PFSK-1 (cell line): ENCODE results near the gene ZCWPW1. TPM values are rescaled to one million over a fixed set of nuclear protein-coding genes. Genes with fewer than 3 reads are reported as not detected.

ENCODE experiments used
- FOXP2 ChIP-seq: optimal IDR thresholded peaks from 2 replicates; pipeline ENCODE3; 2011; ENCODE audit warnings: borderline replicate concordance, control low read depth, inconsistent platforms; ENCODE audit not compliant: insufficient read depth; ENCODE audit errors: extremely low read length, extremely low read depth
- POLR2AphosphoS5 ChIP-seq: IDR thresholded peaks from 2 replicates; pipeline ENCODE4 v1.6.1; 2012; ENCODE audit warnings: low read depth, mild to moderate bottlenecking, control low read depth, low read length, moderate library complexity
- SIN3A ChIP-seq: IDR thresholded peaks from 2 replicates; pipeline ENCODE4 v1.6.1; 2012; ENCODE audit warnings: mild to moderate bottlenecking, low read length, moderate library complexity, borderline replicate concordance; ENCODE audit not compliant: insufficient read depth
- TAF1 ChIP-seq: IDR thresholded peaks from 2 replicates; pipeline ENCODE4 v1.6.1; 2012; ENCODE audit warnings: low read length, control low read depth, borderline replicate concordance; ENCODE audit not compliant: insufficient read depth
- polyA plus RNA-seq: library from polyadenylated mRNA; unstranded; fragments of >200 nt; gene quantifications from one replicate; pipeline ENCODE4 v1.2.1, GENCODE V29; 2012; ENCODE audit warnings: low read depth, missing spikeins; ENCODE audit not compliant: insufficient read length
- TF ChIP-seq, protein P1 (sequence below), 2 experiments: IDR thresholded peaks; 2 replicates each; pipeline versions ENCODE4 v1.6.1 to v1.8.0; 2011 to 2012; ENCODE audit warnings: low read depth in 2 of 2, low read length in 2 of 2, control low read depth in 1 of 2, inconsistent platforms in 1 of 2, mild to moderate bottlenecking in 1 of 2, moderate library complexity in 1 of 2; ENCODE audit not compliant: insufficient read depth in 1 of 2

The ZCWPW1 gene, protein sequence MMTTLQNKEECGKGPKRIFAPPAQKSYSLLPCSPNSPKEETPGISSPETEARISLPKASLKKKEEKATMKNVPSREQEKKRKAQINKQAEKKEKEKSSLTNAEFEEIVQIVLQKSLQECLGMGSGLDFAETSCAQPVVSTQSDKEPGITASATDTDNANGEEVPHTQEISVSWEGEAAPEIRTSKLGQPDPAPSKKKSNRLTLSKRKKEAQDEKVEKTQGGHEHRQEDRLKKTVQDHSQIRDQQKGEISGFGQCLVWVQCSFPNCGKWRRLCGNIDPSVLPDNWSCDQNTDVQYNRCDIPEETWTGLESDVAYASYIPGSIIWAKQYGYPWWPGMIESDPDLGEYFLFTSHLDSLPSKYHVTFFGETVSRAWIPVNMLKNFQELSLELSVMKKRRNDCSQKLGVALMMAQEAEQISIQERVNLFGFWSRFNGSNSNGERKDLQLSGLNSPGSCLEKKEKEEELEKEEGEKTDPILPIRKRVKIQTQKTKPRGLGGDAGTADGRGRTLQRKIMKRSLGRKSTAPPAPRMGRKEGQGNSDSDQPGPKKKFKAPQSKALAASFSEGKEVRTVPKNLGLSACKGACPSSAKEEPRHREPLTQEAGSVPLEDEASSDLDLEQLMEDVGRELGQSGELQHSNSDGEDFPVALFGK
- polyA plus RNA-seq = 2.6 TPM

DNA sequence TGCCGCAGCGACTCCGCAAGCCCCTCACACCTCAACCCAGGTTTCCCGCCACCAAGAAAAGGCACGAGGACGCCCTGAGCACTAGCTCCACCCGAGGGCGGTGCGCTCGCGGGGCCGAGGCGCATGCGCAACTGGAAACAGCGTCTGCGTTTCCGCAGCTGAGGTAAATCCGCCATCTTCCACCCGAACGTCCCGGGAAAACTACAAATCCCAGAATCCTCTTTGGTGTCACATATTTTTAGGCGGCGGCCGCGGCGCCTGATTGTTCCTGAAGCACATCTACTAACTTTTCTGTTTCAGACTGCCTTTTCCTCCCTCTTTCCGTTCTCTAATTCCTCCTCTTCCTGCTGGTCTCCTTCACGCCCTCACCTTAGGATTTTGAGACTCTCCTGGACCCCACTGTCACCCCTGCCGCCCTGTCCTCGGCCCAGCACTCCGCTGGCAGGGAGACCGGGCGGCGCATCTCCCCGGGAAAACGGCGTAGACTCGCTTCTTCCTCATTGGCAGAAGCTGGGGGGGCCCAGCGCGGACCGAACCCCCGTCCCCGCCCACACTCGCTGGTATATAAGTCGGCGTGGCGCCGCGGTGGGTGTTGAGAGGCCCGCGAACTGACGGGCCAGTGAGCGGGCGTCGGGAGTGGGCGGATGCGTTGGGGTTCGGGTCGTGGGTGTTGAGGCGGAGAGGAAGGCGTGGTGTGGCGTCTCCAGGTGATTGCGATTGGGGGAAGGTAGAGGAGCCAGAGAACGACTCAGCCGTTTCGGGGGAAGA, at the start of gene ZCWPW1:
ZCWPW1 (minus strand) TSS at position 505 of the 768 bp plus-strand sequence. CDS start 8,054 bp downstream, outside the sequence.
- TF ChIP-seq SIN3A (no peak), POLR2AphosphoS5 (peak; percentile 93), FOXP2 (no peak), TAF1 (peak; percentile 73; the same call in 1 of the 2 replicates)
- TF ChIP-seq, protein P1, sequence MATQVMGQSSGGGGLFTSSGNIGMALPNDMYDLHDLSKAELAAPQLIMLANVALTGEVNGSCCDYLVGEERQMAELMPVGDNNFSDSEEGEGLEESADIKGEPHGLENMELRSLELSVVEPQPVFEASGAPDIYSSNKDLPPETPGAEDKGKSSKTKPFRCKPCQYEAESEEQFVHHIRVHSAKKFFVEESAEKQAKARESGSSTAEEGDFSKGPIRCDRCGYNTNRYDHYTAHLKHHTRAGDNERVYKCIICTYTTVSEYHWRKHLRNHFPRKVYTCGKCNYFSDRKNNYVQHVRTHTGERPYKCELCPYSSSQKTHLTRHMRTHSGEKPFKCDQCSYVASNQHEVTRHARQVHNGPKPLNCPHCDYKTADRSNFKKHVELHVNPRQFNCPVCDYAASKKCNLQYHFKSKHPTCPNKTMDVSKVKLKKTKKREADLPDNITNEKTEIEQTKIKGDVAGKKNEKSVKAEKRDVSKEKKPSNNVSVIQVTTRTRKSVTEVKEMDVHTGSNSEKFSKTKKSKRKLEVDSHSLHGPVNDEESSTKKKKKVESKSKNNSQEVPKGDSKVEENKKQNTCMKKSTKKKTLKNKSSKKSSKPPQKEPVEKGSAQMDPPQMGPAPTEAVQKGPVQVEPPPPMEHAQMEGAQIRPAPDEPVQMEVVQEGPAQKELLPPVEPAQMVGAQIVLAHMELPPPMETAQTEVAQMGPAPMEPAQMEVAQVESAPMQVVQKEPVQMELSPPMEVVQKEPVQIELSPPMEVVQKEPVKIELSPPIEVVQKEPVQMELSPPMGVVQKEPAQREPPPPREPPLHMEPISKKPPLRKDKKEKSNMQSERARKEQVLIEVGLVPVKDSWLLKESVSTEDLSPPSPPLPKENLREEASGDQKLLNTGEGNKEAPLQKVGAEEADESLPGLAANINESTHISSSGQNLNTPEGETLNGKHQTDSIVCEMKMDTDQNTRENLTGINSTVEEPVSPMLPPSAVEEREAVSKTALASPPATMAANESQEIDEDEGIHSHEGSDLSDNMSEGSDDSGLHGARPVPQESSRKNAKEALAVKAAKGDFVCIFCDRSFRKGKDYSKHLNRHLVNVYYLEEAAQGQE (IDR thresholded peaks at IDR 0.05; ENCODE audit: insufficient read depth in 1 of 2, low read depth in 2 of 2, low read length in 2 of 2) = no peak

DNA sequence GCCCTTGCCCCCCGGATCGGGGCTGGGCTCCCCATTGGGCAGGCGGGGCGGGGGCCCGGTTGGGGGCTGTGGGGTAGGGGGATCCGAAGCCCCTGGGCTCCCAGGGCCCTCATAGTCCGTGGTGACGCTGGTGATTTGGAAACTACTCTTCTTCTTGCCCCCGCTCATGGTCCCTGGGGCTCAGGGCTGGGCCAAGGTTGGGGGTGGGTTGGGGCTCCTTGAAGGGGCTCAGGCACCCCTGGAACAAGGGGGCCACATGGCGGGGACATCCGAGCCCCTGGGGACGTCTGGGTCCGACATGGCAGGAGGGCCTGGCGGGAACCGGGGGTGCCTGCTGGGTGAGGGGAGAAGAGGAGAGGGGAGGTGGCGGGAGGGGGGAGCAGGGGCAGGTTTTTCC, 49.4 kb upstream of the ZCWPW1 start:
- TF ChIP-seq FOXP2 (no peak), SIN3A (no peak), TAF1 (no peak), POLR2AphosphoS5 (no peak)
- TF ChIP-seq, protein P1 (IDR thresholded peaks at IDR 0.05; ENCODE audit: insufficient read depth in 1 of 2, low read depth in 2 of 2, low read length in 2 of 2) = no peak

DNA sequence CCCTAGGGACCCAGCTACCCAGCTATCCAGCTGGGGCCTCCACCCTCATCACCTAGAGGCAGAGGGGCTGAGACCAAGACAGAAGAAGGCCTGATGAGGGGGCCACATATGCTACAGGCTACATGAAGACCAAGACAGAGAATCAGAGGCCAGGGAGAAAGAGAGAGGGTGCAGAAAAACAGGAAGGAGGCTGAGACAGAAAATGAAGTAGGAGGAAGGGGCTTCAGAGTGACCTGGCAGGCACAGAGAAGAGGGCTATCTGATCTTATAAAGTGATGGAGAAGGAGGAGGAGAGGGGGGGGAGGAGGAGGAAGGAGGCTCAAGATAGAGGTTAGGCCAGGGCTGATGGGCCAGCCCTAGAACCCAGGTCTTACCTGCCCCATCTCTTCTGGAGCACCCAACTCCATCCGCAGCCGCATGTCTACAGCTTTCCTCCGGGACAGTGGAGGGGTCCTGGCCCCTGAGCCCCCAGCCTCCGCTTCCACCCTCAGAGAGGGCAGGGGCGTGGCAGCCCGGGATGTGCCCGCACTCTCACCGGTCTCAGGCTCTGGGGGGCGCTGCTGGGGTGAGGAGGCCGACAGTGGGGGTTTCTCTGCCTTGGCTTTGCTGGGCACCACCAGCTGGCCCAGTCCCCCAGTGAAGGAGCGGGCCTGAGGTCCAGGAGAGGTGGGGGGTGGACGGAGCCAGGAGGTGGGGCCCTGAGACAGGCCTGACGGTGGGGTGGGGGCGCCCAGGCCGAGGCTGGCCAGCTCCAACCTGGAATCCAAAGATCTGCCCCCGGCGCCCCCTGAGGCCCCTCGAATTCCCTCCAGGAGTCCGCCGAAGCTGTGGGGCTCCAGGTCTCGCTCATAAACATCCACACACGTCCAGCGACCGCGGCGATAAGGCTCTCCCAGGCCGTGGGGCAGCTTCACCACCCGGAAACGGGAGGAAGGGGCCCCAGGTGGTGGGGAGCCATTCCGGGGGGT, 48.7 kb upstream of the ZCWPW1 start:
- TF ChIP-seq, protein P1 (IDR thresholded peaks at IDR 0.05; ENCODE audit: insufficient read depth in 1 of 2, low read depth in 2 of 2, low read length in 2 of 2) = no peak
- TF ChIP-seq TAF1 (no peak), SIN3A (no peak), POLR2AphosphoS5 (no peak), FOXP2 (no peak)

DNA sequence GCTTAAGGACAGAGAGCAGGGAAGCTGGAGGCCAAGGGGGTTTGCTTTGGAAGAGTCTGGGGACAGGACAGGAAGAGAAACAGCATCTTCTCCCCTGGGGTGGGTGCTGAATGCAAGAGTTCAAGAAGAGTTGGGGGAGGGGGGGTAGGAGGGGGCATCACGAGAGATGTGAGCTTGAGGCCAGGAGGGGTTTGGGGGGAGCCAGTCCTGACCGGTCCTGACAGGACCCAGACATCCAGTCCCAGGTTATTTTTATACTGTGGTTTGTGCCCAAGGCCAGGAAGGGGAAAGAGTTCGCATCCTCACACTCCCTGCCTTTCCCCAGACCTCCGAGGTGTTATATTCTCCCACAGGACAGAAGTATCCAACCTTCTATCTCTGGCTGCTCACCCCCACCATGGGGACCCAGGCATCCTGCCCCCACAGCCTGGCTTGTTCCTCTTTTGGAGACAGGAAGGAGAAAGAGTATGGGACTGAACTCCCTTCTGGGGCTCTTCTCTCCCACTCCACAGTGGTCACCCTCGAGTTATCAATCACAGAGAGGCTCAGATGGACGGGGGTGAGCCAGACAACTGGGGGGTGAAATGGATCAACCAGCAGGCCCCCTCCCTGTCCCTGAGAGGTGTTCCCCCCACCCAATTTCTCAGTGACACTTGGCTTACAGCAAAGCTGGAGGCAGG, 47.7 kb upstream of the ZCWPW1 start:
- TF ChIP-seq, protein P1 (IDR thresholded peaks at IDR 0.05; ENCODE audit: insufficient read depth in 1 of 2, low read depth in 2 of 2, low read length in 2 of 2) = no peak
- TF ChIP-seq POLR2AphosphoS5 = no peak
- no peak for TF ChIP-seq TAF1
- no peak for TF ChIP-seq FOXP2
